Measurements from ENCODE around the gene NSUN6. TPM values are rescaled to one million over a fixed set of nuclear protein-coding genes. Genes with fewer than 3 reads are reported as not detected.

NSUN6 gene
- polyA plus RNA-seq, 1 of the 3 experiments (the other 2 are of a cell fraction) = 5.3 TPM

DNA sequence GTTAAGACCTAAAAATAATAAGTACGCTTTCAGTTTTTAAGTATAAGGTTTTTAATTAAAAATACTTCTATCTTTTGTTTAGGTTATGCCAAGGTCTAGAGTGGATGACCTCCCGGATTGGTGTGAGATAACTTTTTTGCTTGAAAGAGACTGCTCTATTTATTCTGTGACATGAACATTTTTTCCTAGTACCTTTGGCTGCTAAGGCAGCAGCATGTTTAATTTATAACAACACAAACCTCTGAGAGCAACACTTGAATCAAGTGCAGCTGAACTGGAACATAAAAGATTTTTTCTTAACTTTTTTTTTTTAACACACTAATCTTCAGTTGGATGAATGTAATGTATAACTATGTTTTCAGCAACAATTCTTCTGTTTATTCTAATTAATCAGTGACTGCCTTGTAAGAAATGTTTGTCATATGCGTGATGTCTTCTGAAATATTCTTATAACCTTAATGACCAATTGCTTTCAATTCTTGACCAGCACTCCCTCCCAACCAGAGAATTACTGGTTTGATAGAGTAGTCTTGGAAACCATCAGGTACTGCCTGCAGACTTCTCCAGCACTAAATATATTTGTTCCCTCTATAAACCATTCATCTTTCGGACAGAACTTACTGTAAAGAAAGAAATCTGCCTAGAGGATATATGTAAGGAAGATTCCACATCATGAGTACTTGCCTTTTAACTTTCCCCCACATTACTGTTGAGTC is 23.9 kb upstream of the NSUN6 start:
- Histone ChIP-seq H3K9ac (no peak overlapping the region), H3K27me3 (ENCODE audit: insufficient read depth) (no peaks in the 10 kb centered on the region), H3K4me3 (ENCODE audit: low read depth in 2 of 2, low read length in 1 of 2) (no peak overlapping the region), H2AFZ (ENCODE audit: low read depth) (no peak overlapping the region), H4K20me1 (ENCODE audit: insufficient read depth) (no peaks in the 10 kb centered on the region), H3K36me3 (replicated peaks in 1 of 2; ENCODE audit: control insufficient read depth in 1 of 2, insufficient read depth in 2 of 2, low read length in 1 of 2) (peaks cover 68 to 73% of the 10 kb centered on the region in 2 experiments), H3K4me1 (ENCODE audit: control insufficient read depth in 1 of 2, insufficient read depth in 2 of 2, low read depth in 1 of 2, low read length in 1 of 2) (no peaks in the 10 kb centered on the region; a peak in 1 of 4 replicates), H3K9me3 (no peaks in the 10 kb centered on the region), H3K27ac (ENCODE audit: low read depth in 2 of 2, low read length in 1 of 2) (no peak overlapping the region), H3K4me2 (no peak overlapping the region), H3K79me2 (ENCODE audit: insufficient read depth) (peaks cover 20% of the 10 kb centered on the region; the same call in 1 of the 2 replicates), H3K9me2 (no peaks in the 10 kb centered on the region), H3F3A (replicated peaks; ENCODE audit: insufficient read depth) (peaks cover 3% of the 10 kb centered on the region)
- POLR2A ChIA-PET = no interaction called here
- no peak for TF ChIP-seq EP300 (IDR thresholded peaks at IDR 0.05; ENCODE audit: borderline replicate concordance in 1 of 2, low read depth in 1 of 2, low read length in 1 of 2)
- TF ChIP-seq ELF1 (IDR thresholded peaks at IDR 0.05) = no peak
- TF ChIP-seq FOXM1 (IDR thresholded peaks at IDR 0.05; ENCODE audit: low read depth) = no peak
- TF ChIP-seq REST (IDR thresholded peaks at IDR 0.05; ENCODE audit: low read depth, low read length) = no peak
- no peak for TF ChIP-seq SIN3A (IDR thresholded peaks at IDR 0.05; ENCODE audit: borderline replicate concordance, low read depth, low read length)
- no peak for TF ChIP-seq JUND (IDR thresholded peaks at IDR 0.05)
- TF ChIP-seq EZH2phosphoT487 (IDR thresholded peaks at IDR 0.05; ENCODE audit: borderline replicate concordance, low read depth) = no peak
- no peak for TF ChIP-seq IRF3 (IDR thresholded peaks at IDR 0.05; ENCODE audit: low read depth, low read length)
- no peak for TF ChIP-seq TEAD4 (IDR thresholded peaks at IDR 0.05; ENCODE audit: borderline replicate concordance, insufficient read depth)
- no peak for TF ChIP-seq CHD2 (IDR thresholded peaks at IDR 0.05; ENCODE audit: low read length, partially characterized antibody)
- TF ChIP-seq USF1 (IDR thresholded peaks at IDR 0.05; ENCODE audit: borderline replicate concordance, low read depth) = no peak
- TF ChIP-seq USF2 (IDR thresholded peaks at IDR 0.05; ENCODE audit: borderline replicate concordance, low read depth, low read length) = no peak
- no peak for TF ChIP-seq POLR2AphosphoS5 (IDR thresholded peaks at IDR 0.05; ENCODE audit: low read depth, low read length)
- TF ChIP-seq MEF2A (IDR thresholded peaks at IDR 0.05; ENCODE audit: borderline replicate concordance, low read depth) = no peak
- no peak for TF ChIP-seq ZBTB33 (IDR thresholded peaks at IDR 0.05; ENCODE audit: borderline replicate concordance, low read depth)
- TF ChIP-seq RCOR1 (IDR thresholded peaks at IDR 0.05; ENCODE audit: low read length) = no peak
- no peak for TF ChIP-seq NFIC (IDR thresholded peaks at IDR 0.05; ENCODE audit: borderline replicate concordance)
- TF ChIP-seq, protein P1, sequence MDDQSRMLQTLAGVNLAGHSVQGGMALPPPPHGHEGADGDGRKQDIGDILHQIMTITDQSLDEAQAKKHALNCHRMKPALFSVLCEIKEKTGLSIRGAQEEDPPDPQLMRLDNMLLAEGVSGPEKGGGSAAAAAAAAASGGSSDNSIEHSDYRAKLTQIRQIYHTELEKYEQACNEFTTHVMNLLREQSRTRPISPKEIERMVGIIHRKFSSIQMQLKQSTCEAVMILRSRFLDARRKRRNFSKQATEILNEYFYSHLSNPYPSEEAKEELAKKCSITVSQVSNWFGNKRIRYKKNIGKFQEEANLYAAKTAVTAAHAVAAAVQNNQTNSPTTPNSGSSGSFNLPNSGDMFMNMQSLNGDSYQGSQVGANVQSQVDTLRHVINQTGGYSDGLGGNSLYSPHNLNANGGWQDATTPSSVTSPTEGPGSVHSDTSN (IDR thresholded peaks at IDR 0.05) = no peak
- no peak for TF ChIP-seq GABPA (IDR thresholded peaks at IDR 0.05; ENCODE audit: low read depth)
- TF ChIP-seq TCF12 (IDR thresholded peaks at IDR 0.05) = no peak
- no peak for DNase-seq
- 96% methylated on average over 4 of the region's 4 CpGs for WGBS (ENCODE audit: low lambda C conversion rate)
- CTCF ChIA-PET = no interaction called here

Data from SK-N-SH (cell line).